ENCODE data around the gene KLC3.

KLC3 gene

GRCh38 chr19:45340232-45340898 lies at the start of gene KLC3:
KLC3 (plus strand) TSS chr19:45340750; CDS start chr19:45345542, 4,792 bp downstream.
- no peak for TF ChIP-seq CTCF (IDR thresholded peaks at IDR 0.05; ENCODE audit: low read depth, low read length)
- no peak for DNase-seq (ENCODE audit: low read depth in 2 of 2)
- no peak within 1 kb of the TSS for H3K4me3 ChIP-seq (replicated peaks in 1 of 2; ENCODE audit: low read depth in 2 of 2, low read length in 2 of 2)

GRCh38 chr19:45291834-45292233 lies 48.7 kb upstream of the KLC3 start:
- H3K4me3 ChIP-seq (replicated peaks in 1 of 2; ENCODE audit: low read depth in 2 of 2, low read length in 2 of 2), result no peak overlapping the region
- TF ChIP-seq CTCF (IDR thresholded peaks at IDR 0.05; ENCODE audit: low read depth, low read length), result no peak
- DNase-seq (ENCODE audit: low read depth in 2 of 2), result no peak

GRCh38 chr19:45293682-45294081 lies 46.9 kb upstream of the KLC3 start:
- DNase-seq (ENCODE audit: low read depth in 2 of 2), result no peak
- no peak for TF ChIP-seq CTCF (IDR thresholded peaks at IDR 0.05; ENCODE audit: low read depth, low read length)
- no peak overlapping the region for H3K4me3 ChIP-seq (replicated peaks in 1 of 2; ENCODE audit: low read depth in 2 of 2, low read length in 2 of 2)

- no peak for DNase-seq (ENCODE audit: low read depth in 2 of 2)
- H3K4me3 ChIP-seq (replicated peaks in 1 of 2; ENCODE audit: low read depth in 2 of 2, low read length in 2 of 2), result no peak overlapping the region
- no peak for TF ChIP-seq CTCF (IDR thresholded peaks at IDR 0.05; ENCODE audit: low read depth, low read length)
Observed at GRCh38 chr19:45294291-45295029, 46.1 kb upstream of the KLC3 start.

- no peak overlapping the region for H3K4me3 ChIP-seq (replicated peaks in 1 of 2; ENCODE audit: low read depth in 2 of 2, low read length in 2 of 2)
- no peak for TF ChIP-seq CTCF (IDR thresholded peaks at IDR 0.05; ENCODE audit: low read depth, low read length)
- no peak for DNase-seq (ENCODE audit: low read depth in 2 of 2)
Observed at GRCh38 chr19:45295873-45296272, 44.7 kb upstream of the KLC3 start.

- DNase-seq (ENCODE audit: low read depth in 2 of 2), result no peak
- no peak overlapping the region for H3K4me3 ChIP-seq (replicated peaks in 1 of 2; ENCODE audit: low read depth in 2 of 2, low read length in 2 of 2)
- no peak for TF ChIP-seq CTCF (IDR thresholded peaks at IDR 0.05; ENCODE audit: low read depth, low read length)
Observed at GRCh38 chr19:45296355-45296754, 44.2 kb upstream of the KLC3 start.

Data from cardiac fibroblast (primary cell).